SK-N-SH (cell line): ENCODE measurements around the gene PCOLCE2. TPM values are rescaled to one million over a fixed set of nuclear protein-coding genes. Genes with fewer than 3 reads are reported as not detected.

Source experiments
- CTCF ChIA-PET: fragments of 300-600, 350-600 bp; formaldehyde crosslinking; extraction: SDS; loops from one replicate; lab custom pipeline; 2021; lab: Yijun Ruan, JAX
- POLR2A ChIA-PET: fragments of 350-600 bp; sonication (Branson Sonifier 250); formaldehyde crosslinking; extraction: SDS; loops from one replicate; lab custom pipeline; 2020; ENCODE audit warnings: antibody characterized with exemption, inconsistent platforms; lab: Yijun Ruan, JAX
- DNase-seq: peaks from one replicate; pipeline ENCODE4 v3.0.0; 2012
- H2AFZ ChIP-seq: fragments of 200-600 bp; sonication (generic); 2 replicates; pipeline ENCODE4 v1.8.1; 2016; ENCODE audit warnings: antibody characterized with exemption, mild to moderate bottlenecking, low read depth
- H3F3A ChIP-seq: fragments of 200-600 bp; sonication (generic); replicated peaks from 2 replicates; pipeline ENCODE3; 2016; ENCODE audit warnings: antibody characterized with exemption, mild to moderate bottlenecking; ENCODE audit not compliant: insufficient read depth
- H3K27ac ChIP-seq, 2 experiments: fragments of 200-500 bp in 1 of 2; fragments of 200-600 bp in 1 of 2; sonication (Bioruptor generic) in 1 of 2; sonication (generic), shearing (Covaris generic) in 1 of 2; 2 replicates each; pipeline versions ENCODE4 v1.5.1 to v1.6.1; 2014 to 2016; ENCODE audit warnings: low read depth in 2 of 2, inconsistent platforms in 1 of 2, low read length in 1 of 2, mild to moderate bottlenecking in 1 of 2, mixed read lengths in 1 of 2
- H3K27me3 ChIP-seq: fragments of 200-600 bp; sonication (generic), shearing (Covaris generic); 2 replicates; pipeline ENCODE4 v1.6.1; 2016; ENCODE audit warnings: mixed run types; ENCODE audit not compliant: insufficient read depth
- H3K36me3 ChIP-seq, 2 experiments: fragments of 200-500 bp in 1 of 2; fragments of 200-600 bp in 1 of 2; sonication (Bioruptor generic) in 1 of 2; sonication (generic) in 1 of 2; replicated peaks in 1 of 2; 2 replicates each; pipeline versions ENCODE3 to v1.5.1; 2014 to 2016; ENCODE audit warnings: low read length in 1 of 2, mild to moderate bottlenecking in 1 of 2; ENCODE audit not compliant: insufficient read depth in 2 of 2, control insufficient read depth in 1 of 2
- H3K4me1 ChIP-seq, 2 experiments: fragments of 200-500 bp in 1 of 2; fragments of 200-600 bp in 1 of 2; sonication (Bioruptor generic) in 1 of 2; sonication (generic), shearing (Covaris generic) in 1 of 2; 2 replicates each; pipeline versions ENCODE4 v1.5.1 to v1.6.1; 2014 to 2016; ENCODE audit warnings: low read depth in 1 of 2, low read length in 1 of 2, mixed run types in 1 of 2; ENCODE audit not compliant: insufficient read depth in 2 of 2, control insufficient read depth in 1 of 2
- H3K4me2 ChIP-seq: fragments of 200-600 bp; sonication (generic), shearing (Covaris generic); 2 replicates; pipeline ENCODE4 v1.6.1; 2017; ENCODE audit warnings: mixed run types
- H3K4me3 ChIP-seq, 2 experiments: fragments of 200-500 bp in 1 of 2; fragments of 200-600 bp in 1 of 2; sonication (Bioruptor generic) in 1 of 2; sonication (generic), shearing (Covaris generic) in 1 of 2; 2 replicates each; pipeline versions ENCODE4 v1.5.1 to v1.8.1; 2014 to 2016; ENCODE audit warnings: low read depth in 2 of 2, inconsistent platforms in 1 of 2, low read length in 1 of 2, mild to moderate bottlenecking in 1 of 2, mixed read lengths in 1 of 2, moderate library complexity in 1 of 2
- H3K79me2 ChIP-seq: fragments of 200-600 bp; sonication (generic); 2 replicates; pipeline ENCODE4 v1.8.1; 2017; ENCODE audit warnings: mild to moderate bottlenecking; ENCODE audit not compliant: insufficient read depth
- H3K9ac ChIP-seq: fragments of 200-600 bp; sonication (generic); 2 replicates; pipeline ENCODE4 v1.6.1; 2017; ENCODE audit warnings: mixed run types
- H3K9me2 ChIP-seq: fragments of 200-600 bp; sonication (generic); 2 replicates; pipeline ENCODE4 v1.6.1; 2017; ENCODE audit warnings: mixed run types
- H3K9me3 ChIP-seq: fragments of 200-600 bp; sonication (generic); 2 replicates; pipeline ENCODE4 v1.6.1; 2017; ENCODE audit warnings: mixed run types, mild to moderate bottlenecking, moderate library complexity
- H4K20me1 ChIP-seq: fragments of 200-600 bp; sonication (generic); 2 replicates; pipeline ENCODE4 v1.6.1; 2017; ENCODE audit warnings: mild to moderate bottlenecking, mixed run types; ENCODE audit not compliant: insufficient read depth
- CHD2 ChIP-seq: fragments of 150-350 bp; IDR thresholded peaks from 2 replicates; pipeline ENCODE4 v1.6.1; 2018; ENCODE audit warnings: low read length; ENCODE audit not compliant: partially characterized antibody
- FOXM1 ChIP-seq: IDR thresholded peaks from 2 replicates; pipeline ENCODE4 v1.4.0; 2012; ENCODE audit warnings: low read depth, mild to moderate bottlenecking
- GABPA ChIP-seq: IDR thresholded peaks from 2 replicates; pipeline ENCODE4 v1.4.0; 2012; ENCODE audit warnings: low read depth, mild to moderate bottlenecking
- GATA2 ChIP-seq: sonication (generic); formaldehyde crosslinking; IDR thresholded peaks from 2 replicates; pipeline ENCODE4 v1.5.0; 2020; ENCODE audit warnings: mild to moderate bottlenecking, missing genetic modification reagents
- JUND ChIP-seq: IDR thresholded peaks from 2 replicates; pipeline ENCODE4 v1.4.0; 2012
- MAX ChIP-seq: IDR thresholded peaks from 2 replicates; pipeline ENCODE4 v1.4.0; 2012; ENCODE audit warnings: low read depth
- MEF2A ChIP-seq: IDR thresholded peaks from 2 replicates; pipeline ENCODE4 v1.4.0; 2012; ENCODE audit warnings: low read depth, borderline replicate concordance
- MXI1 ChIP-seq: IDR thresholded peaks from 2 replicates; pipeline ENCODE4 v1.6.1; 2012; ENCODE audit warnings: mild to moderate bottlenecking, low read depth, low read length, improper control_type of control experiment
- NRF1 ChIP-seq: IDR thresholded peaks from 2 replicates; pipeline ENCODE4 v1.6.1; 2012; ENCODE audit warnings: low read depth, mild to moderate bottlenecking, low read length
- PBX3 ChIP-seq: IDR thresholded peaks from 2 replicates; pipeline ENCODE4; 2012
- POLR2AphosphoS5 ChIP-seq: IDR thresholded peaks from 2 replicates; pipeline ENCODE4 v1.6.1; 2012; ENCODE audit warnings: low read depth, low read length
- RAD21 ChIP-seq: IDR thresholded peaks from 2 replicates; pipeline ENCODE4 v1.6.1; 2012; ENCODE audit warnings: mild to moderate bottlenecking, low read length
- RCOR1 ChIP-seq: fragments of 150-350 bp; IDR thresholded peaks from 2 replicates; pipeline ENCODE4 v1.6.1; 2017; ENCODE audit warnings: antibody characterized with exemption, low read length
- REST ChIP-seq: IDR thresholded peaks from 2 replicates; pipeline ENCODE4 v1.6.1; 2012; ENCODE audit warnings: mild to moderate bottlenecking, low read depth, low read length, moderate library complexity
- RFX5 ChIP-seq: IDR thresholded peaks from 2 replicates; pipeline ENCODE4 v1.6.1; 2012; ENCODE audit warnings: mild to moderate bottlenecking, improper control_type of control experiment, low read length
- SIN3A ChIP-seq: IDR thresholded peaks from 2 replicates; pipeline ENCODE4 v1.6.1; 2012; ENCODE audit warnings: low read depth, mild to moderate bottlenecking, low read length, moderate library complexity, borderline replicate concordance
- SMC3 ChIP-seq: IDR thresholded peaks from 2 replicates; pipeline ENCODE4 v1.6.1; 2012; ENCODE audit warnings: low read depth, low read length, improper control_type of control experiment
- TAF1 ChIP-seq: IDR thresholded peaks from 2 replicates; pipeline ENCODE4 v1.6.1; 2012; ENCODE audit warnings: low read depth, mild to moderate bottlenecking, low read length, moderate library complexity, borderline replicate concordance
- TCF12 ChIP-seq: IDR thresholded peaks from 2 replicates; pipeline ENCODE4 v1.4.0; 2012
- YY1 ChIP-seq: IDR thresholded peaks from 2 replicates; pipeline ENCODE4 v1.4.0; 2012; ENCODE audit warnings: low read depth, mild to moderate bottlenecking
- WGBS: methylation state at CpG from one replicate; pipeline ENCODE4 v1.1.6; 2017; ENCODE audit warnings: low lambda C conversion rate; 5-methylcytosine and 5-hydroxymethylcytosine counted together
- polyA plus RNA-seq, 3 experiments: library from polyadenylated mRNA; depleted of rRNA; stranded (reverse); fragments of >200 nt; gene quantifications; 2 replicates each; pipeline ENCODE4 v1.2.3, GENCODE V29; 2012
- TF ChIP-seq, protein P1 (sequence below): IDR thresholded peaks from 2 replicates; pipeline ENCODE4 v1.4.0; 2012; ENCODE audit warnings: low read depth, borderline replicate concordance
- TF ChIP-seq, protein P2 (sequence below): fragments of 150-350 bp; IDR thresholded peaks from 2 replicates; pipeline ENCODE4 v1.6.1; 2016; ENCODE audit warnings: mild to moderate bottlenecking, low read depth, low read length
- TF ChIP-seq, protein P3 (sequence below): fragments of 200-600 bp; sonication (generic); IDR thresholded peaks from 2 replicates; pipeline ENCODE4 v1.6.1; 2017; ENCODE audit warnings: antibody characterized with exemption, mild to moderate bottlenecking, moderate library complexity

The PCOLCE2 gene
- polyA plus RNA-seq, 1 of the 3 experiments (the other 2 are of a cell fraction): 22.2 TPM

- Histone ChIP-seq H3K9ac (no peak overlapping the region), H3K4me3 (no peak overlapping the region), H2AFZ (peak overlapping the region; percentile 70; the same call in 1 of the 2 replicates), H3K4me1 (peaks cover 0 to 6% of the 10 kb centered on the region in 2 experiments; a peak in 1 of 4 replicates), H3K9me2 (no peaks in the 10 kb centered on the region), H3F3A (peaks cover 9% of the 10 kb centered on the region), H3K9me3 (no peaks in the 10 kb centered on the region), H4K20me1 (no peaks in the 10 kb centered on the region), H3K79me2 (no peaks in the 10 kb centered on the region), H3K27me3 (no peaks in the 10 kb centered on the region), H3K4me2 (peak overlapping the region; percentile 32; the same call in 1 of the 2 replicates), H3K27ac (no peak overlapping the region), H3K36me3 (no peaks in the 10 kb centered on the region)
- CTCF ChIA-PET: interaction anchor here (1.4 to 5.1 kb wide), 3 partner anchors 17 to 76 kb away, joined by 3 to 18 read pairs (median 5); no protein-coding TSS in a partner anchor
- POLR2A ChIA-PET: no interaction called here
- TF ChIP-seq MEF2A: no peak
- no peak for TF ChIP-seq SIN3A
- TF ChIP-seq, protein P1, sequence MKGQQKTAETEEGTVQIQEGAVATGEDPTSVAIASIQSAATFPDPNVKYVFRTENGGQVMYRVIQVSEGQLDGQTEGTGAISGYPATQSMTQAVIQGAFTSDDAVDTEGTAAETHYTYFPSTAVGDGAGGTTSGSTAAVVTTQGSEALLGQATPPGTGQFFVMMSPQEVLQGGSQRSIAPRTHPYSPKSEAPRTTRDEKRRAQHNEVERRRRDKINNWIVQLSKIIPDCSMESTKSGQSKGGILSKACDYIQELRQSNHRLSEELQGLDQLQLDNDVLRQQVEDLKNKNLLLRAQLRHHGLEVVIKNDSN: no peak
- no peak for TF ChIP-seq RFX5
- no peak for TF ChIP-seq MXI1
- TF ChIP-seq PBX3: no peak
- TF ChIP-seq POLR2AphosphoS5: no peak
- TF ChIP-seq TAF1: no peak
- no peak for TF ChIP-seq YY1
- no peak for TF ChIP-seq CHD2
- TF ChIP-seq, protein P2, sequence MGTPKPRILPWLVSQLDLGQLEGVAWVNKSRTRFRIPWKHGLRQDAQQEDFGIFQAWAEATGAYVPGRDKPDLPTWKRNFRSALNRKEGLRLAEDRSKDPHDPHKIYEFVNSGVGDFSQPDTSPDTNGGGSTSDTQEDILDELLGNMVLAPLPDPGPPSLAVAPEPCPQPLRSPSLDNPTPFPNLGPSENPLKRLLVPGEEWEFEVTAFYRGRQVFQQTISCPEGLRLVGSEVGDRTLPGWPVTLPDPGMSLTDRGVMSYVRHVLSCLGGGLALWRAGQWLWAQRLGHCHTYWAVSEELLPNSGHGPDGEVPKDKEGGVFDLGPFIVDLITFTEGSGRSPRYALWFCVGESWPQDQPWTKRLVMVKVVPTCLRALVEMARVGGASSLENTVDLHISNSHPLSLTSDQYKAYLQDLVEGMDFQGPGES: no peak
- no peak for TF ChIP-seq MAX
- TF ChIP-seq TCF12: no peak
- TF ChIP-seq GATA2 (CRISPR knock-in tag): no peak
- 0 out of 2 replicates have a peak, but pooled peaks have one; percentile 12 for TF ChIP-seq SMC3
- TF ChIP-seq RAD21: peak; percentile 44
- no peak for TF ChIP-seq GABPA
- no peak for TF ChIP-seq RCOR1
- TF ChIP-seq FOXM1: no peak
- no peak for TF ChIP-seq NRF1
- no peak for TF ChIP-seq JUND
- TF ChIP-seq, protein P3, sequence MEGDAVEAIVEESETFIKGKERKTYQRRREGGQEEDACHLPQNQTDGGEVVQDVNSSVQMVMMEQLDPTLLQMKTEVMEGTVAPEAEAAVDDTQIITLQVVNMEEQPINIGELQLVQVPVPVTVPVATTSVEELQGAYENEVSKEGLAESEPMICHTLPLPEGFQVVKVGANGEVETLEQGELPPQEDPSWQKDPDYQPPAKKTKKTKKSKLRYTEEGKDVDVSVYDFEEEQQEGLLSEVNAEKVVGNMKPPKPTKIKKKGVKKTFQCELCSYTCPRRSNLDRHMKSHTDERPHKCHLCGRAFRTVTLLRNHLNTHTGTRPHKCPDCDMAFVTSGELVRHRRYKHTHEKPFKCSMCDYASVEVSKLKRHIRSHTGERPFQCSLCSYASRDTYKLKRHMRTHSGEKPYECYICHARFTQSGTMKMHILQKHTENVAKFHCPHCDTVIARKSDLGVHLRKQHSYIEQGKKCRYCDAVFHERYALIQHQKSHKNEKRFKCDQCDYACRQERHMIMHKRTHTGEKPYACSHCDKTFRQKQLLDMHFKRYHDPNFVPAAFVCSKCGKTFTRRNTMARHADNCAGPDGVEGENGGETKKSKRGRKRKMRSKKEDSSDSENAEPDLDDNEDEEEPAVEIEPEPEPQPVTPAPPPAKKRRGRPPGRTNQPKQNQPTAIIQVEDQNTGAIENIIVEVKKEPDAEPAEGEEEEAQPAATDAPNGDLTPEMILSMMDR: peak; percentile 40
- TF ChIP-seq REST: no peak
- WGBS: 40% methylated on average over 11 of the region's 11 CpGs
- no peak for DNase-seq
Observed at GRCh38 chr3:142904639-142905436, 16.0 kb upstream of the PCOLCE2 start.
